ENCODE measurements around the gene GABBR2. TPM values are rescaled to one million over a fixed set of nuclear protein-coding genes. Genes with fewer than 3 reads are reported as not detected.
"Not testable (repeated sequence)": the region's sequence is repeated elsewhere in the genome, so short reads cannot be mapped to it uniquely, and the experiment has no call there.

Gene GABBR2
- total and polyA plus RNA-seq, 4 donors: 0.39 TPM; not detected in 3

DNA sequence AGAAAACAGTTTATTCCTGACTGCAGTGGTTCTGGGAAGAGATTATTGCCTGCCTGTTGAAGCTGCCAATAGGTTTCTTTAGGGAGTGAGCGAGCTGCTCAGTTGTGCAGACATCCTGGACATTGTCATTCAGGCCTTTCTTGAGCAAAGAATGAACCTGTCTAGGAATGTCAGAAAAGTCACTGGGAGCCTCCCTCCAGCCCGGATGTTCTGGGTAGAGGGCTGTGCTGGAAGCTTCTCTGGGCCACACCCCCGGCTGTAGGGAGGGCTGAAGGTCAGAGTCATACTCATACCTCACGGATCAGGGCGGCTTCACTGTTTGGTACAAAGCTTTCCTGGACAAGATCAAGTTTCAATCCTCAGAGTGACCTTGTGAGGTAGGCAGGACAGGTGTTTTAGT is 419.9 kb downstream of the GABBR2 start:
- Histone ChIP-seq H3K4me1 (ENCODE audit: control insufficient read depth in 1 of 2, insufficient read depth in 2 of 2, low read length in 2 of 2) (no peaks in the 10 kb centered on the region), H3K27me3 (ENCODE audit: control insufficient read depth in 1 of 2, insufficient read depth in 2 of 2, low read length in 1 of 2) (no peaks in the 10 kb centered on the region), H3K4me3 (ENCODE audit: low read length in 2 of 2) (no peak overlapping the region), H3K27ac (ENCODE audit: low read depth in 1 of 2, low read length in 2 of 2) (no peak overlapping the region), H3K36me3 (ENCODE audit: control insufficient read depth in 1 of 2, insufficient read depth in 2 of 2, low read length in 1 of 2) (no peaks in the 10 kb centered on the region), H3K9me3 (ENCODE audit: control insufficient read depth, low read length) (no peaks in the 10 kb centered on the region)
- no peak for ATAC-seq (ENCODE audit: low FRiP score)
- 72 to 85% methylated on average over 5 of the region's 5 CpGs for WGBS, 2 donors
- intact Hi-C loops (cut with DNase I): no loop called here
- DNase-seq: no peak

DNA sequence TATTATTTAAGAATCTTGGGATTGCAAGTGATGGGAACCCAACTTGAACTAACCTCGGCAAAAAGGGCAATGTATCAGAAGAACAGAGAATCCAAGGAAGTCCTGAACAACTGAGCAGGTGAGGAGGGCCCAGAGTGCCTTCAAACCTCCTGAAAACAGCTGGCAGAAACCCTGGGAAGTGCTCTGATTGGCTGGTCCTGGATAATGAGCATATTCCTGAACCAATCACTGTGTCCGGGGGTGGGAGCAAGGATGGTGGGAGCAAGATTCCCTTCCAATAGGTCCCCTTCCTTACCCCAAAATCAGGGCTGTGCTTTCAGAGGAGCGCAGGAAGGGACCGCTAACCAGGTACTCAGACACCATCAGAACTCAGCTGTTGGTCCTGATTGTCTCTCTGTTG is 421.4 kb downstream of the GABBR2 start:
- Histone ChIP-seq H3K4me3 (ENCODE audit: low read length in 2 of 2) (no peak overlapping the region), H3K9me3 (ENCODE audit: control insufficient read depth, low read length) (no peaks in the 10 kb centered on the region), H3K36me3 (ENCODE audit: control insufficient read depth in 1 of 2, insufficient read depth in 2 of 2, low read length in 1 of 2) (no peaks in the 10 kb centered on the region), H3K4me1 (ENCODE audit: control insufficient read depth in 1 of 2, insufficient read depth in 2 of 2, low read length in 2 of 2) (no peaks in the 10 kb centered on the region), H3K27me3 (ENCODE audit: control insufficient read depth in 1 of 2, insufficient read depth in 2 of 2, low read length in 1 of 2) (no peaks in the 10 kb centered on the region), H3K27ac (ENCODE audit: low read depth in 1 of 2, low read length in 2 of 2) (no peak overlapping the region)
- WGBS, 2 donors: 96 to 97% methylated on average over 4 of the region's 4 CpGs
- intact Hi-C loops (cut with DNase I): no loop called here
- ATAC-seq (ENCODE audit: low FRiP score) (no peak), DNase-seq (no peak)

DNA sequence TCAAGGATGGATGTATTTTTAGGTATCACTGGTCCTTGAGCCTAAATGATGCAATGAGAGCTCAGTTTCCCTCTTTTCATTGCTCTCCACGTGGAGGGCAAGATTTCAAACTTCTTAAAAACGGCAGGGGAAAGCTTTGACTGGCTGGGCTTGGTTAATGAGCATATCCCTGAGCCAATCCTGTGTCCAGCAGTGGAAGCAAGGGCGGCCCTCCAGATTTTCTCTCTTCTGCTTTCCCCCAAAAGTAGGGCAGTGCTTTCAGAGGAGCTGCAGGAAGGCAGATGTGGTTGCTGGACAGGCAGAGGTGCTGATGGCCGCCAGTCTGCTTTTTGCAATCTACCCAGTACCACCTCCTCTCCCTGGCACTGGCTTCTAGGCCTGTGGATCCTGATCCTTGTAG is 423.3 kb downstream of the GABBR2 start:
- WGBS, 2 donors: 63 to 70% methylated on average over 4 of the region's 4 CpGs
- DNase-seq (no peak), ATAC-seq (ENCODE audit: low FRiP score) (no peak)
- Histone ChIP-seq H3K9me3 (ENCODE audit: control insufficient read depth, low read length) (no peaks in the 10 kb centered on the region), H3K4me3 (ENCODE audit: low read length in 2 of 2) (no peak overlapping the region), H3K27me3 (ENCODE audit: control insufficient read depth in 1 of 2, insufficient read depth in 2 of 2, low read length in 1 of 2) (no peaks in the 10 kb centered on the region), H3K36me3 (ENCODE audit: control insufficient read depth in 1 of 2, insufficient read depth in 2 of 2, low read length in 1 of 2) (no peaks in the 10 kb centered on the region), H3K4me1 (ENCODE audit: control insufficient read depth in 1 of 2, insufficient read depth in 2 of 2, low read length in 2 of 2) (no peaks in the 10 kb centered on the region), H3K27ac (ENCODE audit: low read depth in 1 of 2, low read length in 2 of 2) (no peak overlapping the region)
- intact Hi-C loops (cut with DNase I): no loop called here

DNA sequence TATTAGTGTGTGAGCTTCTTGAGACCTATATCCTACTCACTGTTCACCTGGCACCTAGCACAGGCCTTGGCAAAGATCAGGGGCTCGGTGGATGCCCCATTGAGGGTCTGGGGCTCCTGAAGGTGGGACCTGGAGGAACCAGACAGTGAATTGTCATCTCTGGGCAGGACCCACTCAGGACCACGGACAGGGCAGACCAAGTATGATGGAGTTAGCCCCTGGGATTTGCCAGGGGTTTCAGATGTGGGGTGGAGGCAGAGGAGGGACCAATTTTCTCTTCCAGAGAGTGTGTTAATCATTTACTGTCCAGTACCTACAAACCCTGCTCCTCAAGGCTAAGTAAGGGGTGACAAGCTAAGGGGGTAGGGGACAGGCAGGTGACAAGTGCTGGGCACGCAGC is 424.0 kb downstream of the GABBR2 start:
- DNase-seq (no peak), ATAC-seq (ENCODE audit: low FRiP score) (no peak)
- 70 to 75% methylated on average over 3 of the region's 3 CpGs for WGBS, 2 donors
- H3K27me3 ChIP-seq (ENCODE audit: control insufficient read depth in 1 of 2, insufficient read depth in 2 of 2, low read length in 1 of 2): no peaks in the 10 kb centered on the region
- no peak overlapping the region for H3K27ac ChIP-seq (ENCODE audit: low read depth in 1 of 2, low read length in 2 of 2)
- no peaks in the 10 kb centered on the region for H3K9me3 ChIP-seq (ENCODE audit: control insufficient read depth, low read length)
- no peaks in the 10 kb centered on the region for H3K36me3 ChIP-seq (ENCODE audit: control insufficient read depth in 1 of 2, insufficient read depth in 2 of 2, low read length in 1 of 2)
- intact Hi-C loops (cut with DNase I): no loop called here
- H3K4me1 ChIP-seq (ENCODE audit: control insufficient read depth in 1 of 2, insufficient read depth in 2 of 2, low read length in 2 of 2): no peaks in the 10 kb centered on the region
- H3K4me3 ChIP-seq (ENCODE audit: low read length in 2 of 2): no peak overlapping the region

DNA sequence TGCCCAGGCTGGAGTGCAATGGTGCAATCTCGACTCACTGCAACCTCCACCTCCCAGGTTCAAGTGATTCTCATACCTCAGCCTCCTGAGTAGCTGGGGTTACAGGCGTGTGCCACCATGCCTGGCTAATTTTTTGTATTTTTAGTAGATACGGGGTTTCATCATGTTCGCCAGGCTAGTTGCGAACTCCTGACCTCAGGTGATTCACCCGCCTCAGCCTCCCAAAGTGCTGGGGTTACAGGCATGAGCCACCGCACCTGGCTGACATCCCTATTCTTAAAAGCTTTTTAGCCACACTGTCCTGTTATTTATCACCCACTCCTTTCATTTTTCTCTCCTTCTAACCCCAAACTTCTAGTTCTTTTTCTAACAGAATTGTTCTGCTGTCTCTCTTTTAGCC is 425.6 kb downstream of the GABBR2 start:
- intact Hi-C loops (cut with DNase I); H3K27me3 ChIP-seq (ENCODE audit: control insufficient read depth in 1 of 2, insufficient read depth in 2 of 2, low read length in 1 of 2); ATAC-seq (ENCODE audit: low FRiP score); H3K27ac ChIP-seq (ENCODE audit: low read depth in 1 of 2, low read length in 2 of 2); H3K36me3 ChIP-seq (ENCODE audit: control insufficient read depth in 1 of 2, insufficient read depth in 2 of 2, low read length in 1 of 2); H3K4me1 ChIP-seq (ENCODE audit: control insufficient read depth in 1 of 2, insufficient read depth in 2 of 2, low read length in 2 of 2); DNase-seq; H3K4me3 ChIP-seq (ENCODE audit: low read length in 2 of 2); H3K9me3 ChIP-seq (ENCODE audit: control insufficient read depth, low read length): not testable (repeated sequence)
- 67 to 83% methylated on average over 7 of the region's 7 CpGs for WGBS, 2 donors

DNA sequence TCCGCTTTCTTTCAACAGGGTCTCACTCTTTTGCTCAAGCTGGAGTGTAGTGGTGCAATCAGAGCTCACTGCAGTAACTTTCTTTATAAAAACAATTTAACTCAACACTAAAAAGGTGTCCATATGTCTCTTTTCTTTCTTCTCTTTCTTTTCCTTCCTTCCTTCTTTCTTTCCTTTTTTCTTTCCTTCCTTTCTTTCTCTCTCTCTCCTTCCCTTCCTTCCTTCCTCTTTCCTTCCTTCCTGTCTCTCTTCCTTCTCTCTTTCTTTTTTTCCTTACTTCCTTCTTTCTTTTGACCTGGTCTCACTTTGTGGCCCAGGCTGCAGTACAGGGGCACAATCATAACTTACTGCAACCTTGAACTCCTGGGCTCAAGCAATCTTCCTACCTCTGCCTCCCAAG is 427.5 kb downstream of the GABBR2 start:
- intact Hi-C loops (cut with DNase I): no loop called here
- no peak overlapping the region for H3K27ac ChIP-seq (ENCODE audit: low read depth in 1 of 2, low read length in 2 of 2)
- H3K4me3 ChIP-seq (ENCODE audit: low read length in 2 of 2): no peak overlapping the region
- DNase-seq (no peak), ATAC-seq (ENCODE audit: low FRiP score) (no peak)
- whole genome bisulfite sequencing, 2 donors: 83 to 100% methylated on average over 1 of the region's 1 CpG
- no peaks in the 10 kb centered on the region for H3K4me1 ChIP-seq (ENCODE audit: control insufficient read depth in 1 of 2, insufficient read depth in 2 of 2, low read length in 2 of 2)
- H3K36me3 ChIP-seq (ENCODE audit: control insufficient read depth in 1 of 2, insufficient read depth in 2 of 2, low read length in 1 of 2): no peaks in the 10 kb centered on the region
- H3K9me3 ChIP-seq (ENCODE audit: control insufficient read depth, low read length): no peaks in the 10 kb centered on the region
- no peaks in the 10 kb centered on the region for H3K27me3 ChIP-seq (ENCODE audit: control insufficient read depth in 1 of 2, insufficient read depth in 2 of 2, low read length in 1 of 2)

DNA sequence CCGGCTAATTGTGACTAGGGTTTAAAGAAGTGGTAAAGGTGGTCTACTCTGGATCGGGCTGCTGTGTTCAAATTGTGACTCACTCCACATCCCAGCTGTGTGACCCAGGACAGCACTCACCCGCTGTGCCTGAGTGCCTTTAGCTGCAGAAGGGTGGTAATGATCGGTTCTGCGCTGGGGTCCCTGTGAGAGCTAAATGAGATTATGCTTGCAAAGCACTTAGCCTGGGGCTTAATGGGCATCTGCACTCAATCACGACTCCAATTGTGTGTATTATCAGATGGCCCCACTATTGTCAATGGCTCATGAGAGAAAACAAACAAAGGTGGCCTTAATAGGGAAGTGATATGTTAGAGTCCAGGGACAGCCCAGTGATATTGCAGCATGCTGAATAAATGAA is 428.2 kb downstream of the GABBR2 start:
- no peaks in the 10 kb centered on the region for H3K27me3 ChIP-seq (ENCODE audit: control insufficient read depth in 1 of 2, insufficient read depth in 2 of 2, low read length in 1 of 2)
- H3K36me3 ChIP-seq (ENCODE audit: control insufficient read depth in 1 of 2, insufficient read depth in 2 of 2, low read length in 1 of 2): no peaks in the 10 kb centered on the region
- intact Hi-C loops (cut with DNase I): no loop called here
- H3K4me3 ChIP-seq (ENCODE audit: low read length in 2 of 2): no peak overlapping the region
- DNase-seq: no peak
- no peak overlapping the region for H3K27ac ChIP-seq (ENCODE audit: low read depth in 1 of 2, low read length in 2 of 2)
- H3K9me3 ChIP-seq (ENCODE audit: control insufficient read depth, low read length): no peaks in the 10 kb centered on the region
- H3K4me1 ChIP-seq (ENCODE audit: control insufficient read depth in 1 of 2, insufficient read depth in 2 of 2, low read length in 2 of 2): no peaks in the 10 kb centered on the region
- 66 to 71% methylated on average over 6 of the region's 6 CpGs for WGBS, 2 donors
- ATAC-seq (ENCODE audit: low FRiP score): no peak

- H3K27me3 ChIP-seq (ENCODE audit: control insufficient read depth in 1 of 2, insufficient read depth in 2 of 2, low read length in 1 of 2): no peaks in the 10 kb centered on the region
- ATAC-seq (ENCODE audit: low FRiP score): no peak
- H3K4me1 ChIP-seq (ENCODE audit: control insufficient read depth in 1 of 2, insufficient read depth in 2 of 2, low read length in 2 of 2): no peaks in the 10 kb centered on the region
- no peak overlapping the region for H3K27ac ChIP-seq (ENCODE audit: low read depth in 1 of 2, low read length in 2 of 2)
- H3K36me3 ChIP-seq (ENCODE audit: control insufficient read depth in 1 of 2, insufficient read depth in 2 of 2, low read length in 1 of 2): no peaks in the 10 kb centered on the region
- WGBS, 2 donors: 75 to 77% methylated on average over 2 of the region's 2 CpGs
- intact Hi-C loops (cut with DNase I): no loop called here
- DNase-seq: no peak
- H3K4me3 ChIP-seq (ENCODE audit: low read length in 2 of 2): no peak overlapping the region
- H3K9me3 ChIP-seq (ENCODE audit: control insufficient read depth, low read length): no peaks in the 10 kb centered on the region
These were observed 428.6 kb downstream of the GABBR2 start for GRCh38 chr9:98280162-98280561.

DNA sequence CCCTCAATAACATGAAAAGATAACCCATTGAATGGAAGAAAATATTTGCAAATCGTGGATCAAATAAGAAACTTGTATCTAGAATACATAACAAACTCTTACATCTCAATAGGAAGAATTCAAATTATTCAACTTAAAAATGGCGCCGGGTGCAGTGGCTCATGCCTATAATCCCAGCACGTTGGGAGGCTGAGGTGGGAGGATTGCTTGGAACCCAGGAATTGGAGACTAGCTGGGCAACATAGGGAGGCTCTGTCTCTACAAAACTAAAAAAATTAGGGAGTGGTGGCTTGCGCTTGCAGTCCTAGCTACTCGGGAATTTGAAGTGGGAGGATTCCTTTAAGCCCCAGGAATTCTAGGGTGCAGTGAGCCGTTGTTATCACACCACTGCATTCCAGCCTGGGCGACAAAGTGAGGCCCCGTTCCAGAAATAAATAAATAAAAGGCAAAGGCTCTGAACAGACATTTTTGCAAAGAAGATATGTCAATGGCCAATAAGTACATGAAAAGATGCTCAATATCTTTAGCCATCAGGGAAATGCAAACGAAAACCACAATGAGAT is 431.7 kb downstream of the GABBR2 start:
- no peaks in the 10 kb centered on the region for H3K4me1 ChIP-seq (ENCODE audit: control insufficient read depth in 1 of 2, insufficient read depth in 2 of 2, low read length in 2 of 2)
- intact Hi-C loops (cut with DNase I): no loop called here
- DNase-seq (no peak), ATAC-seq (ENCODE audit: low FRiP score) (no peak)
- no peak overlapping the region for H3K4me3 ChIP-seq (ENCODE audit: low read length in 2 of 2)
- H3K27me3 ChIP-seq (ENCODE audit: control insufficient read depth in 1 of 2, insufficient read depth in 2 of 2, low read length in 1 of 2): no peaks in the 10 kb centered on the region
- 60 to 69% methylated on average over 10 of the region's 10 CpGs for WGBS, 2 donors
- H3K27ac ChIP-seq (ENCODE audit: low read depth in 1 of 2, low read length in 2 of 2): no peak overlapping the region
- H3K36me3 ChIP-seq (ENCODE audit: control insufficient read depth in 1 of 2, insufficient read depth in 2 of 2, low read length in 1 of 2): no peaks in the 10 kb centered on the region
- no peaks in the 10 kb centered on the region for H3K9me3 ChIP-seq (ENCODE audit: control insufficient read depth, low read length)
